Endometrium (tissue), 2 donors: ENCODE measurements around the gene PAFAH1B1.
"Not testable (repeated sequence)": the region's sequence is repeated elsewhere in the genome, so short reads cannot be mapped to it uniquely, and the experiment has no call there.

Experiments used
- FAIRE-seq: peaks from 2 replicates; lab custom pipeline; 2012; peaks lifted over from hg19 to GRCh38; lab: Jason Lieb, UNC
- donor health status: control.
- donor health status: control.

PAFAH1B1 gene

DNA sequence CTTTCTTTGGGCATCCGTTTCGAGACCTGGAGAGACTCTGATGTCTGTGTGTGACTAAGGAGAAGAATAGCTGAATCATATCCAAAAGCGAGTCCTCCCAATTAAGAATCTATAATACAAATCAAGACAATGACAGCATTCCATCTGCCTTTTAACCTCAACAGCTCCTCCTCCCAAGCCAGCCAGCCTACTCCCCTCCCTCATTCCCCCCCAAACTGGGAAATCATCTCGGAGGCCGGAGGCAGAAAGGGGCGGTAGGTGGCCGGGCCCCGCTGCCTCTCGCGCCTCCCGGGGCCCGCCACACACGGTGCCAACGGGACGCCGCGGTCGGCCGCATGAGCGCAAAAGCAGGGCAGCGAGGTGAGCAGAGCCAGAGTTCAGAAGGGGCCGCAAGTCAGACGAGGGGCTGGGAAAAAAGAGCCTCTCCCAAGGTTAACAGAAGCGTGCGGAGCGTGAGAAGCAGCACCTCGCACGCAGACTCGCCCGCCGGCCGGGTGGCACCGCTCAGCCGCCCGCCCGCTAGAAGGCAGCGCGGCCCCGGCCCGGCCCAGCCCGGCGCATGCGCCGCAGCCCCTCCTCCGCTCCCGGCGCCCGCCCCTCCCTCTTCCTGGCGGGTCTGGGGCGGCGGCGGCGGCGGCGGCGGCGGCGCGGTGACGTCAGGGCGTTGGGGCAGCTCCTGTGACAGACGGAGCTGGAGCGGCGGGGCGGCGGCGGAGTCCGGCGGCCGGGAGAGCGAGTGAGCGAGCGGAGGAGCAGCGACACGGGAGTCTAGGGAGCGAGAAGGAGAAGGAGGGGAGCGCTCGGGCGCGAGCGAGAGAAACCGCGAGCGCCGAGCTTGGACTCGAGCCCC, at the start of gene PAFAH1B1:
TSS of gene PAFAH1B1 (plus strand) at position 684 of the 850 bp plus-strand sequence. CDS start 44,635 bp downstream, outside the sequence.
- FAIRE-seq = no peak

GRCh38 chr17:2545393-2545792, 48.1 kb upstream of the PAFAH1B1 start:
- no peak for FAIRE-seq

DNA sequence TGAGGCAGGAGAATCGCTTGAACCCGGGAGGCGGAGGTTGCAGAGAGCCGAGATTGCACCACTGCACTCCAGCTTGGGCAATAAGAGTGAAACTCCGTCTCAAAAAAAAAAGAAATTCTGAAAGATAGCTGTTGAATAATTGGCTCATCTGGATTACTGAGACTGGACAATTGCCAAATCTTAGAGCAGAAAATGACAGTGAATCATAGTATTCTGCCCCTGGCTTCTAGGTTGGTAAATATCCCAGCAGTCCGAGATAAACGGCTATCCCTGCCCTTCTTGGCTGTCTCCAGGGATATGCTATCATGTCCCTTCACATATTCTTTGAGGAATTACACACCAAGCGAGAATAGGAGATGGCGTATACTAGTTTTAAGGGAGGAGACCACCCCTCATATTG, 46.3 kb upstream of the PAFAH1B1 start:
- no peak for FAIRE-seq

DNA sequence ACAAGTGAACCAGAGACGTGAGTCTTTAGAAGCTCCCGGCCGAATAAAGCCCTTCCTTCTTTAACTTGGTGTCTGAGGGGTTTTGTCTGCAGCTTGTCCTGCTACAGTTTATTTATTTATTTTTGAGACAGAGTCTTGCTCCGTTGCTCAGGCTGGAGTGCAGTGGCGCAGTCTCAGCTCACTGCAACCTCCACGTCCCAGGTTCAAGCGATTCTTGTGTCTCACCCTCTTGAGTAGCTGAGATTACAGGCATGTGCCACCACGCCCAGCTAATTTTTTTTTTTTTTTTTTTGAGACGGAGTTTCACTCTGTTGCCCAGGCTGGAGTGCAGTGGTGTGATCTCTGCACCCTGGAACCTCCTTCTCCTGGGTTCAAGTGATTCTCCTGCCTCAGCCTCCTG, 45.4 kb upstream of the PAFAH1B1 start:
- FAIRE-seq = not testable (repeated sequence)

DNA sequence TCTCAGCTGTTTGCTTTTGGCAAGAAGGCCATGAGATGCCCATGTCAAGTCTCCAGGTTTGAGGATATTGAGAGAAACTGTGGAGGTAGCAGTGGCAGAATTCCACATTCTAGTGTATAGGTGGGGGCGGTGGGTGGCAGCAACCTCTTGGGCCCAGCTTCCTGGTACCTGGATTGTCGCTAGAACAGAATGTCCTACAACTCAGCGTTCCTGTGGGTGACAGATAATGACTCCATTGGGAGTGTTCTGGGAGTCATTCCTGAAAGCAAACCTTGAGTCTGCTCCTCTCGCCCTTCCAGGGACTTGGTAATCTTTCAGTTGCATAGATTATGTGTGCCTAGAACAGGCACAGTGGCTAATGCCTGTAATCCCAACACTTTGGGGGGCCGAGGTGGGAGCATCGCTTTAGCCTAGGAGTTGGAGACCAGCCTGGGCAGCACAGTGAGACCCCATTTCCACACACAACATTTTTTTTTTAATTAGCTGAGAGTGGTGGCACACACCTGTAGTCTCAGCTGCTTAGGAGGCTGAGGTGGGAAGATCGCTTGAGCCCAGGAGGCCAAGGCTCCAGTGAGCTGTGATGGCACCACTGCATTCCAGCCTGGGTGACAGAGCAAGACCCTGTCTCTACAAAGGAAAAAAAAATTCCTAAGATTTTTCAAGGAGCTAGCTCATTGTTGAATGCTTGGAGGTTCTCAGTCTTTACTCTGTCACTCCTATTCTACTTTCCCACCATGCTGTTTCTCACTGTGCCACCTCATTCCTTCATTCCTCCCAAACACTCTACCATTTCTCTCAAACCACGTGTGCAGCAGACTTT, 43.9 kb upstream of the PAFAH1B1 start:
- FAIRE-seq = no peak

DNA sequence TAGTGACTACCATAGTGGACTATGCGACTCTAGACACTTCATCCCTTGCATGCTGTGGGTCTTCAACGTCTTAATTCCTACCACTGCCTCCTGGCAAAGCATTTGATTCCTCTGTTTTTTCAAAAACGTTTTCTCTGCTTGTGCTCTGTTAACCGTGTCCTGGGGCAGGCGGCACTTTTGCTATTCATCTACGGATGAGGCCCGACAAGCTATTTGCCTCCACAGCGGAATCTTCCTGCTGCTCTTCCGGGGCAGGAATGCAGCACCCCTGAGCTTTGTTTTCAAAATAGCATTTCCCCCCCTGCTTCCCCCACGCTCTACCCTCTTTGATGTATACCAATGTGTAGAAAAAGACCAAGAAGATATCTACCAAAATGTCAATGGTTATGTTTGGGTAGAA, 42.0 kb upstream of the PAFAH1B1 start:
- no peak for FAIRE-seq

GRCh38 chr17:2551928-2552327, 41.5 kb upstream of the PAFAH1B1 start:
- FAIRE-seq = no peak

DNA sequence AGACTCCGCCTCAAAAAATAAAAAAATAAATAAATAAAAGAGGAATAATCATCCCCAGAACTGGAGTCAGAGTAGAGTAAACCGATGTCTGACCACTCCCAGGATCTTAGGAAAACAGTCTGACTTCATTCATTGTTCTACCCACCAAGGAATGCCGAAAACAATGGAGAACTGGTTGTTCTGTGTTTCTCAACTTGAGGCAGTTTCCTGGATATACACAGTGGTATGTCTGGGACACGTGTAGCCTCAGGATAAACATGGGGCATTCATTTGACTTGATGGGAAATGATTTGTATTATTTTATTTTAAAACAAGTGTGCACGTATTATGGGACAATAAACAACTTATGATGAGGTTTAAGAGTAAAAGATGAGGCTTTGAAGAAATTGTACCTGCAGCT, 32.8 kb upstream of the PAFAH1B1 start:
- FAIRE-seq = no peak

- FAIRE-seq = no peak
These were observed 31.1 kb upstream of the PAFAH1B1 start for GRCh38 chr17:2562162-2562858.

DNA sequence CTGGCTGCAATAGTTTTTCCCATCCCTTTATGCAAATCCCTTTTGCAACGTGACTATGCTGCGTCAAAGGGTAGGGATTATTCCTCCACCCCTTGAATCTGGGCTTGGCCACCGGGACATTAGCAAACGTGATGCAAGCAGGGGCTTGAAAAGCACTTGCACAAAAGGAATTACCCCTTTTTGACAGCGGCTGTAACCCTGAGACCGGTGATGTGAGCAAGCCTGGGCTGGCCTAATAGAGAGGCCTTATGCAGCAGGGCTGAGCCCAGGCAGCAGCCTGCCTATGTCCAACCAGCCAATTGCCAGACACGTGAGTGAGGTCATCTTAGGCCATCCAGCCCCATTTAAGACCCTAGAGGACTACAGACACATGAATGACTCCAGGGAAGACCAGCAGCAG, 30.4 kb upstream of the PAFAH1B1 start:
- FAIRE-seq = no peak

GRCh38 chr17:2563543-2563942, 29.9 kb upstream of the PAFAH1B1 start:
- FAIRE-seq = no peak

- no peak for FAIRE-seq
These were observed 28.6 kb upstream of the PAFAH1B1 start for GRCh38 chr17:2564877-2565276.

GRCh38 chr17:2566056-2566455, 27.4 kb upstream of the PAFAH1B1 start:
- FAIRE-seq = no peak

- no peak for FAIRE-seq
These were observed 21.7 kb upstream of the PAFAH1B1 start for GRCh38 chr17:2571523-2572303.

DNA sequence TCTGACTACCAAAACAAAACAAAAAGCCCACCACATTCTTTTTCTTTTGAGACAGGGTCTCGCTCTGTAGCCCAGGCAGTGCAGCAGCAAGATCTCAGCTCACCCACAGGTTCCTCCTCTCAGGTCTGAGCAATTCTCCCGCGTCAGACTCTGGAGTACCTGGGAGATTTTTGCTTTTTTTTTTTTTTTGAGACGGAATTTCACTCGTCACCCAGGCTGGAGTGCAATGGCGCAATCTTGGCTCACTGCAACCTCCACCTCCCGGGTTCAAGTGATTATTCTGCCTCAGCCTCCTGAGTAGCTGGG, 21.2 kb upstream of the PAFAH1B1 start:
- FAIRE-seq = not testable (repeated sequence)

DNA sequence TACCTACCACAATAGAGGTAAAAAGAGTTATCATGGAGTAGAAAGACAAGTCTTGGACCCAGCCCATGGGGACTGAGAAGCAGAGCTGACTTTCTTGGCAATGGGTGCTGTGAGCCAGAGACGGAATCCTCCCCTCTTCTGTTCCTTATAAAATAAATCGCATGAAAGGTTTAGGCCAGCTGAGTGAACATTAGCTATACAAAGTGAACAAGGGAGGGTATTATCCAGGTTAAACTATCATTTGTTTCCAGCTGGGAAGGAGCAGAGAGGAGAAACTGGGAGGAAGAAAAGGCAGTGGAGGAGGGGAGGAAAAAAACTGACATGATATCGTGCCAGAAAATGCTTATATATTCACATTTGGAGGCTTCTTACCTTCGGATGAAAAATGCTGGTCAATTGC, 13.3 kb upstream of the PAFAH1B1 start:
- FAIRE-seq = no peak

GRCh38 chr17:2580661-2581060, 12.8 kb upstream of the PAFAH1B1 start:
- FAIRE-seq = no peak

GRCh38 chr17:2582493-2582892, 11.0 kb upstream of the PAFAH1B1 start:
- FAIRE-seq = no peak

GRCh38 chr17:2591040-2591640, 2.3 kb upstream of the PAFAH1B1 start:
- no peak for FAIRE-seq

DNA sequence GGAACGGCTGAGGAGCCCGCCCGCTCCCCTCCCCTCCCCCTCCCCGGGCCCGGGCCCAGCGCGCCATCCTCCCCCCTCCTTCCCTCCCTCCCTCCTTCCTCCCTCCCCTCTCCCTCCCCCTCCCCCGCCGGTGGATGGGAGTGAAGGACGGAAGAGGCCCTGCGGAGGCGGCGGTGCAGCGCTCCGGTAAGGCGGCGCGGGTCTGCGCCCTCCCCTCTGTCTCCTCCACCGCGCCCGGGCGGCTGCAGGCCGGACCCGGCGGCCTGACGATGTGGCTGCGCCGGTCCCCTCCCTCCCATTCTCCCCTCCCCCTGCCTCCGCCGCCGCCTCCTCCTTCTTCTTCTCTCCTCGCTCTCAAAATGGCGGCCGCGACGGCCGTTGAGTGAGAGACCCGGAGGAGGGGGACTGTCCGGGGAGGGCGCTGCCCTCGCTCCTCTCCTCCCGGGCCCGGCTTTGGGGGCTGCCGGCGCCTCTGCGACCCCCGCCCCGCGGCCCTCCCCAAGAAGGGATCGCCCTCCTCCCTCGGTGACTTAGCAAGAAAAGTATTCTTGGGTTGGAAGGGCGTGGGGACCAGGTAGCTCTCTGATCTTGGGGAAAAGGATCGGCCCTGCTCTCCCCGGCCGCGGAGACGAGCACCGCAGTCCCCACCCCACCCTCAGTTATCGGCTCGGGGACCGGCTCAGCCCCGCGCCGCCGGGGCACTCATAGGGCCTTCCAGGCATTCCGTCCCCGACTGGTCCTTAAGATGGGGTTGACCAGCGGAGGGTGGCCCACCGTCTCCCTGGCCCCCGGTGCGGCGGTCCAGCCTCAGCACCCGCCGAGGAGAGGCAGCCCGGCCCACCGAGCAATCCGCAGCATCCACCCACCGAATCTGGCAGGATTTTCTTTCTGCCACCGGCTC, 617 bp downstream of the PAFAH1B1 start:
- FAIRE-seq = no peak
